MM.1S (cell line): ENCODE data around the gene MIPEP.

Experiments
- DNase-seq: peaks from one replicate; pipeline ENCODE4 v3.0.0-alpha.2; 2015
- H2AFZ ChIP-seq: fragments of 300-600 bp; sonication (generic); 2 replicates; pipeline ENCODE4 v1.6.0; 2016; ENCODE audit warnings: antibody characterized with exemption, low read length
- H3F3A ChIP-seq: fragments of 300-600 bp; sonication (generic); 2 replicates; pipeline ENCODE4 v1.6.1; 2016; ENCODE audit warnings: mild to moderate bottlenecking, antibody characterized with exemption, low read length, moderate library complexity, mixed read lengths; ENCODE audit not compliant: insufficient read depth
- H3K27ac ChIP-seq: fragments of 300-600 bp; sonication (generic); 2 replicates; pipeline ENCODE4 v1.5.1; 2016; ENCODE audit warnings: mild to moderate bottlenecking, low read length
- H3K27me3 ChIP-seq: fragments of 300-600 bp; sonication (generic); replicated peaks from 2 replicates; pipeline ENCODE4 v1.6.0; 2016; ENCODE audit warnings: low read length; ENCODE audit not compliant: insufficient read depth
- H3K36me3 ChIP-seq: fragments of 300-600 bp; sonication (generic); replicated peaks from 2 replicates; pipeline ENCODE4 v1.6.1; 2016; ENCODE audit warnings: mild to moderate bottlenecking, low read length, mixed read lengths; ENCODE audit not compliant: insufficient read depth
- H3K4me1 ChIP-seq: fragments of 300-600 bp; sonication (generic); 2 replicates; pipeline ENCODE4 v1.6.1; 2016; ENCODE audit warnings: low read length, mixed read lengths
- H3K4me2 ChIP-seq: fragments of 300-600 bp; sonication (generic); 2 replicates; pipeline ENCODE4 v1.6.0; 2016; ENCODE audit warnings: low read depth, low read length
- H3K4me3 ChIP-seq: fragments of 300-600 bp; sonication (generic); 2 replicates; pipeline ENCODE4 v1.5.1; 2016; ENCODE audit warnings: low read length, mixed read lengths
- H3K79me2 ChIP-seq: fragments of 300-600 bp; sonication (generic); 2 replicates; pipeline ENCODE4 v1.6.1; 2016; ENCODE audit warnings: mixed run types, low read length, mixed read lengths
- H3K9ac ChIP-seq: fragments of 300-600 bp; sonication (generic); 2 replicates; pipeline ENCODE4 v1.6.1; 2016; ENCODE audit warnings: low read length, mixed read lengths
- H3K9me2 ChIP-seq: fragments of 300-600 bp; sonication (generic); replicated peaks from 2 replicates; pipeline ENCODE4 v1.6.1; 2016; ENCODE audit warnings: mild to moderate bottlenecking, low read length, mixed read lengths; ENCODE audit not compliant: insufficient read depth
- H3K9me3 ChIP-seq: fragments of 300-600 bp; sonication (generic); replicated peaks from 2 replicates; pipeline ENCODE4 v1.6.1; 2016; ENCODE audit warnings: mild to moderate bottlenecking, low read length, mixed read lengths; ENCODE audit not compliant: insufficient read depth
- H4K20me1 ChIP-seq: fragments of 300-600 bp; sonication (generic); 2 replicates; pipeline ENCODE4 v1.6.1; 2016; ENCODE audit warnings: mild to moderate bottlenecking, low read length, moderate library complexity, mixed read lengths; ENCODE audit not compliant: insufficient read depth
- EZH2 ChIP-seq: fragments of 300-600 bp; sonication (generic); optimal IDR thresholded peaks from 2 replicates; pipeline ENCODE3; 2017; ENCODE audit warnings: low read depth, mild to moderate bottlenecking, antibody characterized with exemption, low read length, mixed read lengths
- EZH2phosphoT487 ChIP-seq: fragments of 300-600 bp; sonication (generic); IDR thresholded peaks from 2 replicates; pipeline ENCODE4 v1.6.1; 2018; ENCODE audit warnings: antibody characterized with exemption, low read length
- TF ChIP-seq, protein P1 (sequence below): fragments of 300-600 bp; sonication (generic); IDR thresholded peaks from 2 replicates; pipeline ENCODE4 v1.5.1; 2016; ENCODE audit warnings: antibody characterized with exemption, low read length, mixed read lengths

MIPEP gene

DNA sequence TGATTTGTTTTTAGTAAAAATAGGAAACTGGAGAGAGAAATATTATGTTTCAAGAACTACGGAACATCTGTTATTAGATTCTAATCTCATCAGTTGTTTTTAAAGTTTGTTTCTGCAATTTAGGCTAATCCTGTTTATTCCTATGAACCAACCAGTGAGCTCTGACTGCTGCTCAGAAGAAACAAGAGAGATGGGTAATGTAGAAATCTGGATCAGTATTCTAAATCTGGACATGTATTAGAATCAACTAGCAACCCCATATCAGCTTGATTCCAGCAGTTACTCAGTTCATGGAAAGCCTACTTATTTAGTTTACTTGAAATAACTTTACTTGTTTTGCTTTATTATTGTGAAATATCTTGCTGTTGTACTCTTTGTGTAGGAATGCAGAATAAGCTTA lies 203.8 kb downstream of the MIPEP start:
- H3K79me2 ChIP-seq, result no peaks in the 10 kb centered on the region
- H3K4me2 ChIP-seq, result no peak overlapping the region
- DNase-seq, result no peak
- no peak overlapping the region for H3K9ac ChIP-seq
- no peaks in the 10 kb centered on the region for H3K9me2 ChIP-seq
- H2AFZ ChIP-seq, result no peak overlapping the region
- no peak overlapping the region for H3K27ac ChIP-seq
- no peaks in the 10 kb centered on the region for H3K9me3 ChIP-seq
- TF ChIP-seq EZH2phosphoT487, result no peak
- TF ChIP-seq EZH2, result no peak
- TF ChIP-seq, protein P1, sequence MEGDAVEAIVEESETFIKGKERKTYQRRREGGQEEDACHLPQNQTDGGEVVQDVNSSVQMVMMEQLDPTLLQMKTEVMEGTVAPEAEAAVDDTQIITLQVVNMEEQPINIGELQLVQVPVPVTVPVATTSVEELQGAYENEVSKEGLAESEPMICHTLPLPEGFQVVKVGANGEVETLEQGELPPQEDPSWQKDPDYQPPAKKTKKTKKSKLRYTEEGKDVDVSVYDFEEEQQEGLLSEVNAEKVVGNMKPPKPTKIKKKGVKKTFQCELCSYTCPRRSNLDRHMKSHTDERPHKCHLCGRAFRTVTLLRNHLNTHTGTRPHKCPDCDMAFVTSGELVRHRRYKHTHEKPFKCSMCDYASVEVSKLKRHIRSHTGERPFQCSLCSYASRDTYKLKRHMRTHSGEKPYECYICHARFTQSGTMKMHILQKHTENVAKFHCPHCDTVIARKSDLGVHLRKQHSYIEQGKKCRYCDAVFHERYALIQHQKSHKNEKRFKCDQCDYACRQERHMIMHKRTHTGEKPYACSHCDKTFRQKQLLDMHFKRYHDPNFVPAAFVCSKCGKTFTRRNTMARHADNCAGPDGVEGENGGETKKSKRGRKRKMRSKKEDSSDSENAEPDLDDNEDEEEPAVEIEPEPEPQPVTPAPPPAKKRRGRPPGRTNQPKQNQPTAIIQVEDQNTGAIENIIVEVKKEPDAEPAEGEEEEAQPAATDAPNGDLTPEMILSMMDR, result no peak
- H3K27me3 ChIP-seq, result no peaks in the 10 kb centered on the region
- H3F3A ChIP-seq, result no peaks in the 10 kb centered on the region
- H4K20me1 ChIP-seq, result no peaks in the 10 kb centered on the region
- no peak overlapping the region for H3K4me3 ChIP-seq
- H3K4me1 ChIP-seq, result no peaks in the 10 kb centered on the region
- H3K36me3 ChIP-seq, result no peaks in the 10 kb centered on the region

DNA sequence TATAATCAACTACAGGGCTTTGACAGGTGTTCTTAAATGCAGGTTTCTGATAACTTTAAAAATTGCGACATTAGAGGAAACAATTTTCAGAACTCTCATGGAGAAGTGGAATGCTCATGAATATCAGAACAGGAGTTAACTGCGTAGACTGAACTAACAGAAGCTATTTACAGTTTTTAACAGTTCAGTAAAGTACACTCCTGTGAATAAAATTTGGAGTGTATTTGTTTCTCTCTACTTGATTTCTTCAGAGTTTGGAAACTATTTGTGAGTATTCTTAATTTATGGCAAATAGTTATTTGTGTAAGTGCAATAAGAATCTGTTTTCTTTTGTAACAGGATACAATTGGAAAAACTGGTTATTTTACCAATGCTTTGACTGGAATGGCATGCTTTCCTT lies 204.6 kb downstream of the MIPEP start:
- Histone ChIP-seq H3K4me3 (no peak overlapping the region), H3K9me3 (no peaks in the 10 kb centered on the region), H3K9ac (no peak overlapping the region), H2AFZ (no peak overlapping the region), H3K4me1 (no peaks in the 10 kb centered on the region), H3F3A (no peaks in the 10 kb centered on the region), H3K4me2 (no peak overlapping the region), H4K20me1 (no peaks in the 10 kb centered on the region), H3K36me3 (no peaks in the 10 kb centered on the region), H3K27me3 (no peaks in the 10 kb centered on the region), H3K9me2 (no peaks in the 10 kb centered on the region), H3K27ac (no peak overlapping the region), H3K79me2 (no peaks in the 10 kb centered on the region)
- TF ChIP-seq EZH2 (no peak), EZH2phosphoT487 (no peak)
- TF ChIP-seq, protein P1, result no peak
- DNase-seq, result no peak

DNA sequence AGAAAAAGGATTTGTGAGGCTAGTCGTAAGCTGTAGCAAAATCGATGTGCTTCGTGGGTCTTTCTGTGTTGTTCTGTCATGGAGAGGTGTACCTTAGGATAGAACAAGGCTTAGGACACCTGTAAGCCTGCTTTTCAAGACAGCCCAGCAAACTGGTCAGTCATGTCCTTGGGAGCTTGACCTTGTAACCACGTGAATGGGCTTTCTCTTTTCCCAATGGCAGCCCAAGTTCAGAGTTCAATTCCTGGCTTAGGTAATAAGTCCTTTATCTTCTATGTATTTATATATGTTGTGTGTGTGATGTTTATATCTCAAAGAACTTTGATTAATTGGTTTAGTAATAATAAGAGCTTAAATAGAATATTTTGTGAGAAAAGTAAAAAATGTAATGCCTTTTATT lies 206.1 kb downstream of the MIPEP start:
- Histone ChIP-seq H3K9me3 (no peaks in the 10 kb centered on the region), H3K27ac (no peak overlapping the region)

More for the DNA sequence above, 206.1 kb downstream of the MIPEP start:
- Histone ChIP-seq H4K20me1 (no peaks in the 10 kb centered on the region), H3K79me2 (no peaks in the 10 kb centered on the region), H3K4me1 (no peaks in the 10 kb centered on the region), H3F3A (no peaks in the 10 kb centered on the region), H2AFZ (no peak overlapping the region), H3K4me3 (no peak overlapping the region), H3K9me2 (no peaks in the 10 kb centered on the region), H3K9ac (no peak overlapping the region), H3K27me3 (no peaks in the 10 kb centered on the region), H3K36me3 (no peaks in the 10 kb centered on the region), H3K4me2 (no peak overlapping the region)
- no peak for DNase-seq
- TF ChIP-seq EZH2, result no peak
- no peak for TF ChIP-seq EZH2phosphoT487
- TF ChIP-seq, protein P1, result no peak
